AG04449 (cell line): ENCODE data around the gene RBM25.

Experiments used
- CTCF ChIA-PET: fragments of 350-600 bp; formaldehyde crosslinking; extraction: SDS; loops from one replicate; lab custom pipeline; 2021; ENCODE audit warnings: antibody characterized with exemption; lab: Yijun Ruan, JAX
- POLR2A ChIA-PET: fragments of 400-600, 350-600 bp; formaldehyde crosslinking; extraction: SDS; loops from one replicate; lab custom pipeline; 2020; ENCODE audit warnings: antibody characterized with exemption, inconsistent platforms; lab: Yijun Ruan, JAX
- DNase-seq: peaks from one replicate; pipeline ENCODE4 v3.0.0-alpha.2; 2010; ENCODE audit warnings: low read depth, low spot score
- H3K4me3 ChIP-seq: 2 replicates; pipeline ENCODE4 v1.5.1; 2011; ENCODE audit warnings: low read depth, mild to moderate bottlenecking, control low read depth, low read length
- CTCF ChIP-seq: IDR thresholded peaks from one replicate; pipeline ENCODE4 v1.5.1; 2011; ENCODE audit warnings: mild to moderate bottlenecking, moderate library complexity, low read length, control low read depth, inconsistent platforms; ENCODE audit not compliant: insufficient read depth; ENCODE audit errors: missing control alignments

Gene RBM25

GRCh38 chr14:73146111-73146510, 87.8 kb downstream of the RBM25 start:
- H3K4me3 ChIP-seq = no peak overlapping the region
- no peak for DNase-seq
- POLR2A ChIA-PET = no interaction called here
- CTCF ChIA-PET = interaction anchor here (0.8 kb wide), 1 partner anchor 30 kb away, joined by 3 read pairs; no protein-coding TSS in a partner anchor
- TF ChIP-seq CTCF = no peak

- no peak for TF ChIP-seq CTCF
- ChIA-PET POLR2A (no interaction called here), CTCF (interaction anchor here (1.0 kb wide), 1 partner anchor 18 kb away, joined by 4 read pairs; no protein-coding TSS in a partner anchor)
- DNase-seq = no peak
- no peak overlapping the region for H3K4me3 ChIP-seq
These were observed 91.4 kb downstream of the RBM25 start for GRCh38 chr14:73149753-73150152.

DNA sequence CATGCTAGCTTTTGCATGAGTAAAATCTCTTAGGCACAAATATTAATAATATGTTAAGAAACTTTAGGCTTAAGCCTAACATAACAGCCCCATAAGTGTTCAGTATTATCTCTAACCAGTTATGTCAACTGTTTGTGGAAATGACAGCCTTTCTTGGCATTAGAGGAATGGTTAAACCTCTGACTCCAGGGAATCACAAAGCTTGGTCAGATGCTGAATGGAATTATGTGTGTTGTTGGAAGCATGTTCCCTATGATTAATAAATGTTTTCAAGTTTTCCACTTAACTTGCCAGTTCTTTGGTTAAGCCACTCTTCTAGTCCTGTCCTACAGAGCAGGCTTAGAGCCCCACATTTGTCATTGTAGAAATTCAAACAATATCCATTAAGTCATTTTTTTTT, 94.9 kb downstream of the RBM25 start:
- POLR2A ChIA-PET = interaction anchor here (0.7 kb wide), 1 partner anchor 114 kb away, joined by 3 read pairs; no protein-coding TSS in a partner anchor
- peak; percentile 69 for DNase-seq
- H3K4me3 ChIP-seq = no peak overlapping the region
- no peak for TF ChIP-seq CTCF
- CTCF ChIA-PET = interaction anchor here (1.0 to 1.2 kb wide), 3 partner anchors 20 to 319 kb away, joined by 3 to 4 read pairs (median 3); no protein-coding TSS in a partner anchor

DNA sequence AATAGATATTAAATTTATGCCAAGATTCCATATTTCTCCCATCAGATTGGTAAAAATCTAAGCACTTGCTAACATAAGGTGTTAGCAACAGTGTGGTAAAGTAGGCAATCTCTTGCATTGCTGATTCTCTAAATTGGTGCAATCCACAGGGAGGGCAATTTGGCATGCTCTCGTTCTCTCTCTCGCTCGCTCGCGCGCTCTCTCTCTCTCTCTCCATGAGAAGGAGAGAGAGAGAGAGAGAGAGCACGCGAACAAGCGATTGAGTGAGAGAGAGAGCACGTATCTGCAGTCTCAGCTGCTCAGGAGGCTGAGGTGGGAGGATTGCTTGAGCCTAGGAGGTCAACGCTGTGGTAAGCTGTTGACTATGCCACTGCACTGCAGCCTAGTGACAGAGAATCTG, 103.9 kb downstream of the RBM25 start:
- CTCF ChIA-PET = interaction anchor here (2.2 kb wide), 1 partner anchor 11 kb away, joined by 6 read pairs; no protein-coding TSS in a partner anchor
- POLR2A ChIA-PET = no interaction called here

DNA sequence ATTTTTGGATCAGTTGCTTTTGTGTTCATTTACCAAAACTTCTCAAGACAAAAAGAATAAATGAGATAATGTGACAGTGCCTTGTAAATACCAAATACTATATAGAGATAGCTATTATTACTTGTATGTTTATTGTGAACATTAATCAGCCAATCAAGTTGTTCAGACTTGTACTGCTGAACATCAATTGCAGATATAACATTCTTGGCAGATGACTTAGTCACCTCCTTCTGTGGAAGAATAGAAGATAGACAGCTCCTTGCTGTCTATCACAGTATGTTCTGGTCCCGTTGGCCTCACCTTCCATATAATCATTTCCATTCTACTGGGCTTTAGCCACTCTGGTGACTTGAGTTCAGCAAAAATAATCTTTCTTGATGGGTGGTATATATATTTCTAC, 108.1 kb downstream of the RBM25 start:
- H3K4me3 ChIP-seq = no peak overlapping the region
- ChIA-PET CTCF (interaction anchor here (0.8 to 3.0 kb wide), 3 partner anchors 93 to 303 kb away, joined by 3 to 9 read pairs (median 8); no protein-coding TSS in a partner anchor), POLR2A (no interaction called here)
- no peak for DNase-seq
- TF ChIP-seq CTCF = no peak

More for the DNA sequence above, 103.9 kb downstream of the RBM25 start:
- DNase-seq = no peak
- H3K4me3 ChIP-seq = no peak overlapping the region
- TF ChIP-seq CTCF = no peak

GRCh38 chr14:73167727-73168126, 109.4 kb downstream of the RBM25 start:
- H3K4me3 ChIP-seq = no peak overlapping the region
- ChIA-PET POLR2A (no interaction called here), CTCF (interaction anchor here (0.7 to 3.0 kb wide), 6 partner anchors 9 to 1476 kb away, joined by 3 to 9 read pairs (median 4); no protein-coding TSS in a partner anchor)
- TF ChIP-seq CTCF = no peak
- DNase-seq = no peak
